HG02642 (cell line): ENCODE measurements around the gene GDPD5.

Experiments
- ATAC-seq: cut with Tn5 transposase; IDR thresholded peaks from one replicate; pipeline ENCODE4 v1.9.1; 2021; ENCODE audit warnings: mild to moderate bottlenecking; ENCODE audit not compliant: unreplicated experiment, poor library complexity

Gene GDPD5

DNA sequence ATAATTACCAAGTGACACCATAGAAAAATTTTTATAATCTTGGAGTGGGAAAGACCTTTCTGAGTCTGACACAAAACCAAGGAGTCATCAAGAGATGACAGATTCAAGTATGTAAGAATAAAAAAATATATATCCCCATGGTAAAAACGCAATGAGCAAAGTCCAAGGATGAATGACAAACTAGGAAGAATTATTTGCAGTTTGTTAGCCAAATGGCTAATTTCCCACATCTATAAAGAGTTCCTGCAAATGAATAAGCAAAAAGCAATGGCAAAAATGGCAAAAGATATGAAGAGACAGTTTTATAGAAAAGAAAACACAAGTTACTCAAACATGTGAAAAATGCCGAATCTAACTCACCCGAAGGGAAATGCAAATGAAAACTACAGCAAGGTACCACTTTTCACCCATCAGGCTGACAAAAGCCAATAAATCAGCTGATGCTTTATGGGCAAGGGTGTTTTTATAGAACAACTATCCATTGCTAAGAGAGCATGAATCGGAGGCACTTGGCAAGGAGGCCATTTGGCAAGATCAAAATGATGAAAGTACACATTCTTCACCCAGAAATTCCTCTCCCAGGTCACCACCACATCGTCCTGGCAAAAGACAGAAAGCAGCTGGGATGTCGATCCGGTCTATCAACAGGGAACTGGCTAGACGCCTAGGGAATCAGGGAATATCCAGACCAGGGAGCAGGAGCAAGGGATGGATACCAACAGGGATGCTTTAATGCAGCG lies 71.7 kb downstream of the GDPD5 start:
- ATAC-seq = no peak

DNA sequence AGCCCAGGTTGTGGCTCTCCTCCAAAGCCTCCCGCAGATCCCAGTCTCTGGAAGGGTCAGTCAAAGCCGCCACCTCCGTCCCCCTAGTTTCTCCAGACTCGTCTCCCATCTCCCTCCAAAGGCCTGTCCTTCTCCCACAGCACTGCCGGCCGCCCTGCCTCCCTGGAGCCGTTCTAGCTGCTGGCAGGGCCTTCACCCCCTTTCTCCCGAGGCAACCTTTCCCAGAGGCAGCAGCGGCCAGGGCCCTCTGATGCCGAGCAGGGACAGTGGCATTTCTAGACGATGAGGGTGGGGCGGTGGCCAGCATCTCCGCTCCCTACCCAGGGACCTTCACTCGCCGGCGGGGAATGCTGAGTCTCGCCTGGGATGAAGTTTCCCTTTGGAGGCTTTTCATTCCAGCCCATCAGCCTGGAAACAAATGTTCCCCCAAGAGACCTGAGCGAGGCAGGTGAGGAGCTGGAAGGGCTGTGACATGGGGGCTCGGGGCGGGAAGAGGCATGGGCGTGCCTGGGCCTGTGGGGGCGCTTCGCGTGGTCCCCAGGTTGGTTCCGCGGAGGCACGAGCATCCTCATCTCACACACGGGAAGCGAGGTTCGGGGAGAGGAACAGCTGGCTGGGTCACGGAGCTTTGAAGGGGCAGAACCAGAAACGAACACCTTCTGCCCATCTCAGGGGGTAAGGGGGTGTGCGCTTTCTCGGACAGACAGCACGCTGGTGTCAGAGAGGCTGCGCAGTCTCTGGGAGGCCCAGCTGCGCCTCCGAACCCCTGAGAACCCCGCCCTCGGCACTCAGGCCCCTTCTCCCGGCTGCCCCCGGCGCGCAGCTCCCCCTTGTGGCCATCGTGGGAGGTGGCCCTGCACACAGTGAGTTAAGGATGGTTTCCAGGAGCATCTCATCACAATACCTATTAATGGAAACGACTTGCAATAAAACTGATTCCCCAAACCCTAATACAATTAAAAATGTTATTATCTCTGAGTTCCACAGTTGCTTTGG lies 74.6 kb downstream of the GDPD5 start:
- ATAC-seq = no peak

DNA sequence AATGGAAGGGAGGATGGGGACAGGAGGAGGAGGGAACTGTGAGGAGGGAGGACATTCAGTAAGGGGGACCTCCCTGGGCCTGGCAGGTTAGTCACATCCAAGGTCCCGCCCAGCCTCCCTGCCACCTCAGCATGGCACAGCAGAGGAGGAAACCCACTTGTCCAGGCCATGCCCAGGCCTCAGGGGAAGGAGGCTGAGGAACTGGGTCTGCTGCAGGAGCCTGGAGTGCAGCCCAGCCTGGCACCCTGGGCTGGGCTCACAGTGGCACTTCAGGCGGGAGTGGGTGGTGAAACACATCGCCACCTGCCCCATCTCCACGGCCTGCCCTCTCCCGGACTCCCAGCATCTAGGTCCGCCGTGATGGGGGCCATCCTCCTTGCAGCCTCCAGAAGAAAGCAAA lies 75.5 kb downstream of the GDPD5 start:
- ATAC-seq = no peak

DNA sequence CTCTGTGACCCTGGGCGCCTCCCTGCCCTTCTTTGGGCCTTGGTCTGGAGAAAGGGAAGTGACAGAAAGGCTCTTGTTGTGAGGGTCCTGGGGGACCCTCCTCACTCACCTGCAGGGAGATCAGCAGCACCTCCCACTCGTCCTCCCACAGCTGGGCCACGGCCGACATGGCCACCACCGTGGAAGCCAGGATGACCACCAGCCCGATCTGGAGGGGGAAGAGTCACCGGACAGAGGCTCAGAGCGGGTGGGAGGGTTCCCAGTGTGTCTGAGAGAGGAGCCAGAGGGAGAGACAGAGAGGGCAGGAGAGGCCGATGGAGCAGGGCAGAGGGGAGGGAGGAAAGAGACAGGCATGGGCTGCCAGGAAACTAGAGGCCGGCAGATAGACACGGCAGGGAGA lies 76.0 kb downstream of the GDPD5 start:
- no peak for ATAC-seq

DNA sequence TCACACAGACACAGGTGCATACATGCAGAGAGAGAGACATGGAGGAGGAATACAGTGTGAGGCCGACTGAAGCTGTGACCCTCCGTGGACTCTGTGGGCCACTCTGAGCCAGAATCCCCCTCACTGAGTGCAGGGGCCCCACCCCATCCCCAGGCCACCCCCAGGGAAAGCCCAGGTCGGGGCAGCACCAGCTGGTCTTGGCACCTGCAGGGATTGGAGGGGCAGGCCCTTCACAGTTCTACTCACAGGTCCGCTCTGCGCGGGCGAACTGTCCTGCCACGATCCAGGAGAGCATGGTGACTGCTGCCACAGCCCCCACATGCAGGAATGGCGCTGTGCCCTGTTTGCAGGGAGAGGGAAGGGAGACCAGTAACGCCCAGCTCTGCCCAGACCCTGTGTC lies 76.5 kb downstream of the GDPD5 start:
- ATAC-seq = no peak

DNA sequence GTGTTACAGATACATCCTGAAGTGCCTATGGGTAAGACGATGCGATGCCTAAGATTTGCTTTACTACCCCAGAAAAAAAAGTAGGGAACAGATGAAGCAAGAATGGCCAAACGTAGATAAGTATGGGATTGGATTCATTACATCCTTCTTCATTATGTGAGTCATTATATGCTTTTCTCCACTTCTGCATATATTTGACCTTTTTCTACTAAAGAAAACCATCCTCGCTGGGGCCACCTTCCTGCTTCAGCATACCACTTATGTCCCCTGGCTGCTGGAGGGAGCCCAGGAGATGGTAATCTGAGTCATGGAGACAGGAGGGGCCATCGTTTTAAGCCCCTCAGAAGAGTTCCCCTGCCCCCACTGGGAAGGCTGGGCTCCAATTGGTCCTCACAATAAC lies 78.3 kb downstream of the GDPD5 start:
- no peak for ATAC-seq

DNA sequence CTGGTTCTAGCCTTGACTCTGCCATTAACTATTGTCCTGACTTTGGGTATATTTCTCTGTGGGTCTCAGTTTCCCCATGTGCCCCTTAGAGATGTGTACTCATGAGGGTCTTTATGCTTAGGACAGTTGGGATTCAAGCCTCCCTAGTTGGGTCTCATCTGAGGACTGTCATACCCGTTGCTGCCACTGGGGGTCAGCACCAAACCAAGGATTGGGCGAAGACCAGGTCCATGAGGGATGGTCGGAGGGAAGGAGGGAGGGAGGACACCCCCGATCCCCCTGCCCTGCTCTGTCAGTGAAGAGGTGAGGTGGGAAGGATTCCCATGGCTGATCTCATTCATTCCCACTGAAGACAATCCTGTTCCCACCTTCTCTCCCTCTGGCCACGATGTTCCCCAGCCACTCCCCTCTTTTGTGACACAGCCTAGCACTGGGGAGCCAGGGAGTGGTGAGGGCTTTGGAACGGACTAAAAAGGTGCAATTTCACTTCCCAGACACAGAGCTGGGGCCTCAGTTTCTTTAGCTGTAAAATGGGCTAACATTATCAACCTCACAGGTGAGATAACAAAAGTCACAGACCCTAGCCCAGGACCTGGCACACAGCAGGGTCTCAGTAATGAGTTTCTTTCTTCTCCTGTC lies 80.3 kb downstream of the GDPD5 start:
- peak; percentile 51 for ATAC-seq

DNA sequence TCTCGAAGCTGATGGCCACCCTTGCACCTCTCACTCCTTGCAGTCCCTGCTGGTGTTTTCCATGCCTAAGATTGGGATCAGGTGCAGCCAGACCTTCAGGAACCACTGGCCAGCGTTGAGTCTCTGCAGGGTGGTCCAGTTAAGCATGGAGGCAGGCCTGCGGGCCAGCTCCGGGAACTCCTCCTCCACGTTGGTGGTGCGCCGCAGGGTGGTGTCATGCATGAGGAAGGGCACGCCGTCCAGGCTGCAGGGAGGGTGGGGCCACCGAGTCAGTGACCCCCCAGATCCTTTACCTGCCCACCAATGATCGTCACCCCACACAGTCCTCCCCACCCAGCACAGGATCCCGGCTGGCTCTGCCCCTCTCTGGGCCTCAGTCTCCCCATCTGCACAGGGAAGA lies 82.7 kb downstream of the GDPD5 start:
- no peak for ATAC-seq

DNA sequence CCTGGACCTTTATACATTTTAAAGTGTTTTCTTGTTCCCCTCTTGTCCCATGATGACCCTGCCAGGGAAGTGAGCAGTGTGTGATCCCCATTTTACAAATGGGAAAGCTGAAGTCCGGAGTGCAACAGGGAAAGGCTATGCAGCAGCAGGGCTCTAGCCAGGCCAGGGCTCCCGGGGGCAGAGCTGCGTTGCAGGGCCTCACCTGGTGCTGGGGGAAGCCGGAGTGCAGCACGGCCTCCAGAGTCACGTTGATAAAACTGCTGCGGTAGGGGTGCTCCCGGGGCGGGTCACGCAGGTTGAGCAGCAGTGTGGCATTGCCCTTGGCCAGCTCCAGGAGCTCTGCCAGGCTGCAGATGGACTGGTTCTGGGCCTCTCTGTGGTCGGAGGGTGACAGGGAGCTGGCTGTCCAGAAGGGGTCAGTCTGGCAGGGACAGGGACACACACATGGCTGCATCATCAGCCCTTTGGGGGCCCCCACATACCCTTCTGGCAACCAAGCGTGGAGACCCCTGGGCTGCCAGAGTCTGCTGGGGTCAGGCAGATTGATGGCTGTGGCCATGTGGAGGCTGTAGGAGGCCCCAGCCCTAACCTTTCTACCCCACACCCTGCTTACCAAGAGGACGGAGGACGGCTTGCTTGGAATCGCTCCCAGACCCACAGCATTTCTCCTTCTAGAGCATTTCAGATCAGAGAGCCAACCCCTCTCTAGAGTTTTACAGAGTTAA lies 83.4 kb downstream of the GDPD5 start:
- no peak for ATAC-seq

DNA sequence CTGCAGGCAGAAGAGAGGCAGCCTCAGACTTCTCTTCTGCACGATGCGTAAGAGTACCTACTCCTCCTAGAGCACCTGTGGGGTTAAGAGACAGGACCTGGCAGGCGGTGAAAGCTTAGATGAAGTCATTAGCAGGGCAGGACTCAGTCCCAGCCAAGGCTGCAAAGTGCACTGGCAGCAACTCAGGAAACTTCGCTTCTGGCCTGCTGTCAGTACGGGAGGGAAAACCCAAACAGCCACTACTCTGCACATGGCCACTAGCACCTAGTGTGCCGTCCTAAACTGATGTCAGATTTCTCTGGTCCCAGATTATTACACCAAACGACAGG lies 84.0 kb downstream of the GDPD5 start:
- ATAC-seq = no peak

DNA sequence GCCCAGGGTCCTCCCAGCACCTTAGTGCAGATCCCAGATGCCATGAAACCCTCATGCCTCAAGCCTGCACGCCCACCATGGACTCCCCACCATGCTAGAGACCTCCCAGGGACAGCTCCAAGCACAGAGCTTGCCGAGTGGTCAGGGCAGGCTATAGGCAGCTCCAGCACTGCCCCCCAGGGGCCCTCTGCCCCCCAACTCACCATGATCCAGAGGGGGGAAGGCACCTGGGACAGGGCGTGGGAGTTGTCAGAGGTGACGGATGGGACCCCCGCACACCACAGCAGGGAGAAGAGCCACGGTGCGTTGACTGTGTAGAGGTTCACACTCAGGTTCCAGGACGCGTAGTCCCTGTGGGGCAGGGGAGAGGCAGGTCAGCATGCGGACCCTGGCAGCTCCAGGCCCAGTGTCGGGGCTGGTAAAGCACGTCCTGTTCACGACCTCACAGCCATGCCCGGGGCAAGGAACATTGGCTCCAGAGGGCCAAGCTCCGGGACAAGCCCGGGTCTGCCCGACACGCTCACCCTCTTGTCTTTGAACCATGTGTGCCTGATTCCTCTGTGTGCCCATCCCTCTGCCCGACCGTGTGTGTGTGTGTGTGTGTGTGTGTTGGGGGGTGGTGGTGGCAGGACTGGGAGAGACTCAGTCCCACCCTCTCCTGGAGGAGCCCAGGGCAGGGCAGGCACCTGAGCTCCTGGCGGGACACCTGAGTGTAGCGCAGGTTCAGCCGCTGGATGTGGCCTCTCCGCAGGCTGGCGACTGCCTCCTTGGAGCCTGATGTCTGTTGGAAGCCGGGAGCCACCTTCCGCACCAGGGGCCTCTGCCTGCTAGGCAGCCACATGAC lies 84.6 kb downstream of the GDPD5 start:
- ATAC-seq = no peak

DNA sequence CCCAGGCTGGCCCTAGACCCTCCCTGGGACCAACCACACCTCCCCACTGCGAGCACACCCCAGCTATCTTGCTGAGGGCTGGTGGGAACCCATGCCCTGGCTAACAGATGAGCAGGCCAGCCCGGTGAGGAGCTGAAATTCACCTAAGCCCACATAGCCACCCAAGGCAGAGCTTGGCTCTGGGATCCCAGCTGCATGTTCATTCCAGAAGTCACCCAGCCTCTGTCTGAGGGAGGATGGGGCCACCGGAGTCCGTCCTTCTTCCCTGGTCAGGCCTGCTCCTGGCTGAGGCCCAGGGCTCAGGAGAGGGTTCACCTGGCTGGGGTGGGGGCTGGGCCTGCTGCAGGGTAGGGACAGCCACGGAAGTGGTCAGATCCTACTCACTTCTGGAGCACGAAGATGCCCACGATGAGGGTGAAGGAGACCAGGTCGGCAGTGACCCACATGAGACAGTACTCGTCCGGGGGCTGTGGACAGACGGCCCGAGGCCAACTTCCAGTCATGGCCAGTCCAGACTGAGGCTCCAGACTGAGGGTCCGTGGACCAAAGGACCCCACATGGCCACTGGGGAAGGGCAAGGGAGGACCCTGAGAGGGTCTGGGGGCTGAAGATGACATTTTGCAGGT lies 86.1 kb downstream of the GDPD5 start:
- no peak for ATAC-seq

DNA sequence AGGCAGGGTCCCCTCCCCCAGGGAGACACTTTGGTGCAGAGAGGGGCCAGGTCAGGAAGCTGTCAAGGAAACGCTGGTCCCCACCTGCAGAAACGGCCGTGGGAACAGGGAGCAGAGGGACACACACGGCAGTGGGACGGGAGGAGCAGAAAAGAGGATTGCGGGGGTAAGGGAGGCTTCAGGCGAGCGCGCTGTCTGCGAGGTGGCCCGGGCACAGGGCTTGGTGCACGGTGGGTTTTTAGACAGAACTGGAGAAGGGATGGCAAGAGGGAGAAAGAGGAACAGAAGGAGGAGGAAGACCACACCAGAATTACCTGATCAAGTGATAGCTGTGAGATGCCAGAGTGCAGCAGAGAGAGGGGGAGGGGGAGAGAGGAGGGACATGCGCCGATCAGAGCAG lies 86.7 kb downstream of the GDPD5 start:
- no peak for ATAC-seq

DNA sequence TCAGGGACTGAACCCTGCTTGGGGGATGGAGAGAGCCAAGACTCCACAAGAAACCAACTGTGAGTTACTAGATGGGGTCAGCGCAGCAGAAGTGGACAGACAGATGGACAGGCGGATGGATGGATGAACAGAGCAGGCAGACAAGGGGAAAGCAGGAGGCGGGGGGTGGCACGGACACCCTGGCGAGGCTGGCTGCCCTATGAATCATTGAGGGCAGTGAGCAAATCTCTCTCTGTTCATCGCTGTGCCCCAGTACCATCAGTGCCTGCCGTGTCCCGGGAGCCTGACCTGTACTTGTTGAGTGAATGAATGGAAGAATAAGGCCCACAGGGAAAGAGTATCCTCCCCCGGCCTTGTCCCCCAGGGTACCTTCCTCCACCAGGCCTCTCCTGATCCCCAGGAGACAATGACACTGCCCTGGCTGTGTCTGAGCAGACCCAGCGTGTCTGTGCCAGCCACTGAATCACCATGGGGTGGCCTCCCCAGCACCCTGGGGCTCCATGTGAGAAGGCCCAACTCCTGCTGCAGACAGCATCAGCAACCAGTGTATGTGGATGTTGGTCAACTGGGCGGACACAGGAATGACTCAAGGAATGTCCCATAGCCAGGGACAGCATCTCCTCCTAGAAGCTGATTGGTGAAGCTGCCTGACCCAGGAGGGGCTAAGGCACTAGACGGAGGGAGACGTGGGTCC lies 87.6 kb downstream of the GDPD5 start:
- no peak for ATAC-seq

DNA sequence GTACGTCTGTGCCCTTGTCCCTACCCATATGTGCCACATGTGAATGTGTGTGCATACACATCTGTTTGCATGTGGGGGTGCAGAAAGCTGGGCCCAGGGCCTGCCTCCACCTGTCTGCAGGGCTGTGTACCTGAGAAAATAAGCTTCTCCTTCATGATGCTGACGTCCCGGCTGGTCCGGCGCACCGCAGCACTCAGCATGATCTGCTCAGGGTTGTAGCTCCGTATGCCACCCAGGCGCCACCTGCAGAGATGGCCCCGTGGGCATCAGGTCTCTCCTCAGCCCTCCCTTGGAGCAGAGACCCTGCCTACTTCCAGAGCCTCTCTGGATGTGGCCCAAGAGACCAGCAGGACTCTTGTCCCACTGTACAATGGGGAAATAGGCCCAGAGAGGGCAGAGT lies 88.9 kb downstream of the GDPD5 start:
- no peak for ATAC-seq

DNA sequence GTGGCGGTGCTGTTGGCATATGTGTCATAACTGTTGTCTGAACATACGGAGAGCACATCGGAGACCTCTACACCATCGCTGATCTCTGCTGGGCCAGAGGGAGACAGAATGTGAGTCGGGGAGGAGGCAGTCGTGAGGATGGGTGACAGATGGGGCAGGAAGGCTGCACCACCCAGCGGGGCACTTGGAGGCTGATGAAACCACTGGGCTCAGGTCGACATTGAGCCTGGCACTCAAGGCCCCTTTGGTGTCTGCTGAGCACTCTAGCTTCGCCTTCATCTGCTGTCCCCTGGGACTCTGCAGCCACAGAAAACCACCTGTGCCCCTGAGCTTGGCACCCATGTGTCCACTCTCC lies 90.2 kb downstream of the GDPD5 start:
- no peak for ATAC-seq

DNA sequence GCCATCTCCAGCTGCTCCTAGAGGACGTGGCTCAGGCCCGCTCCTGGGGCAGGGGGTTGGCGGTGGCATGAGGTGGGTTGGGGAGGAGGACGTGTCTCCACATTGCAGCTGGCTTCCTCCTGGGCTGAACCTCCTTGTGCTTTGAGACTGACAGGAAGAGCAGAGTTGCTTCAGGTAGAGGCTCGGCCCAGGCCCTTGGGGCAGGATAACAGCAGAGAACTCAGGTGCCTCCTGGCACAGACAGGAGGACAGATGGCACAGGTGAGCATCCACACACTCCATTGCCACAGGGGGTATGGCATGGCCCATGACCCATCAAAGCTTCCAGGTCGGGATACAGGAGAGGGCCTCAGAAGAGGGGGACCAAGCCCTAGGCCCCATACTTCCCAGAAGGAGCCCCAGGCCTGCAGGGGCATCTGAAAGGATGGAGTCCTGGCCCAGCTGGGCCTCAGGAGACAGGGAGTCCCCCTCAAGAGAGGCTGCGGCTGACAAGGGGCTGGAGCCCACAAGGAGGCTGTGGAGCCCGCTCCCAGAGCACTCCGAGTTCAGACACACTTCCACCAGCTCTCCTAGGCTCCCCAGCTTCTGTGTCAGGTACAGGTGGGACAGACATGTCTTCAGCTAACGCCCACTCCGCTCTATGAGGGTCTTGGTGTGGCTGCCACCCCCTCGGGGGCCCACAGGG lies 90.7 kb downstream of the GDPD5 start:
- no peak for ATAC-seq

DNA sequence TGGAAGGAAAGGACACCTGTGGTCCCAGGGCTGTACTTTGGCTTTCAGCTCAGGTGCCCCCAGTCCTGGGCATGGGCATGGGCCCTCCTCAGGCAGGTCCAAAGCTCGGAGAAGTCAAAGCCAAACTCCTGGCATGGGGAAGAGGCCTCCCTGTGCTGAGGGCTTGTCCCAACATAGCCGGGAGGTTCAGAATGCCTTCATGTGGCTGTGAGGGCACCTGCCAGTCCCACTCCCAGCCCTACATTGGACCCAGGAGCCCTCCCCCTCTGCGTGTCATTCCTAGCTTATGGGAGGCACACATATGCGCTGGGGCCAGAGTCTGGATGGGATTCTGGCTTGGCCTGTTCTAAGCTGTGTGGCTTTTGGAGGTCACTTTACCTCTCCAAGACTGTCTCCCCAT lies 91.7 kb downstream of the GDPD5 start:
- no peak for ATAC-seq
